GM23248 (cell line): ENCODE data around the gene SH3TC1. TPM values are rescaled to one million over a fixed set of nuclear protein-coding genes. Genes with fewer than 3 reads are reported as not detected.

Experiments used
- DNase-seq: peaks from one replicate; pipeline ENCODE4 v3.0.0-alpha.2; 2015
- H2AFZ ChIP-seq: fragments of 200-600 bp; sonication (generic); 2 replicates; pipeline ENCODE4 v1.6.1; 2016; ENCODE audit warnings: antibody characterized with exemption
- H3F3A ChIP-seq: fragments of 200-600 bp; sonication (generic); 2 replicates; pipeline ENCODE4 v1.6.1; 2016; ENCODE audit warnings: mild to moderate bottlenecking, antibody characterized with exemption, mixed run types; ENCODE audit not compliant: insufficient read depth
- H3K27ac ChIP-seq: fragments of 200-600 bp; sonication (generic); 2 replicates; pipeline ENCODE4 v1.5.1; 2016; ENCODE audit warnings: mild to moderate bottlenecking
- H3K27me3 ChIP-seq: fragments of 200-600 bp; sonication (generic); replicated peaks from 2 replicates; pipeline ENCODE4 v1.6.1; 2016; ENCODE audit warnings: mild to moderate bottlenecking; ENCODE audit not compliant: insufficient read depth
- H3K36me3 ChIP-seq: fragments of 200-600 bp; sonication (generic); 2 replicates; pipeline ENCODE4 v1.6.1; 2016; ENCODE audit warnings: low read depth, mild to moderate bottlenecking
- H3K4me1 ChIP-seq: fragments of 200-600 bp; sonication (generic); 2 replicates; pipeline ENCODE4 v1.6.1; 2016; ENCODE audit warnings: mild to moderate bottlenecking; ENCODE audit not compliant: insufficient read depth
- H3K4me2 ChIP-seq: fragments of 200-600 bp; sonication (generic); one replicate; pipeline ENCODE4 v1.6.1; 2016; ENCODE audit warnings: mild to moderate bottlenecking; ENCODE audit not compliant: unreplicated experiment
- H3K4me3 ChIP-seq: fragments of 200-600 bp; sonication (generic); 2 replicates; pipeline ENCODE4 v1.5.1; 2016; ENCODE audit warnings: mild to moderate bottlenecking
- H3K79me2 ChIP-seq: fragments of 200-600 bp; sonication (generic); 2 replicates; pipeline ENCODE4 v1.6.1; 2016; ENCODE audit warnings: mild to moderate bottlenecking; ENCODE audit not compliant: insufficient read depth
- H3K9ac ChIP-seq: fragments of 200-600 bp; sonication (generic); 2 replicates; pipeline ENCODE4 v1.6.1; 2016; ENCODE audit warnings: mild to moderate bottlenecking
- H3K9me2 ChIP-seq: fragments of 200-600 bp; sonication (generic); 2 replicates; pipeline ENCODE4 v1.6.1; 2016; ENCODE audit warnings: mixed run types, mild to moderate bottlenecking, moderate library complexity; ENCODE audit not compliant: insufficient read depth
- H3K9me3 ChIP-seq: fragments of 200-600 bp; sonication (generic); one replicate; pipeline ENCODE4 v1.6.1; 2017; ENCODE audit warnings: low read depth
- H4K20me1 ChIP-seq: fragments of 200-600 bp; sonication (generic); 2 replicates; pipeline ENCODE4 v1.6.0; 2016; ENCODE audit not compliant: insufficient read depth
- EZH2 ChIP-seq: fragments of 200-600 bp; sonication (generic); IDR thresholded peaks from 2 replicates; pipeline ENCODE4 v1.6.1; 2018; ENCODE audit warnings: antibody characterized with exemption, mild to moderate bottlenecking; ENCODE audit not compliant: insufficient read depth, poor library complexity, severe bottlenecking
- EZH2phosphoT487 ChIP-seq: fragments of 200-600 bp; sonication (generic); IDR thresholded peaks from 2 replicates; pipeline ENCODE4 v1.6.1; 2018; ENCODE audit warnings: antibody characterized with exemption, moderate library complexity, mild to moderate bottlenecking, low read depth; ENCODE audit not compliant: insufficient read depth
- WGBS, 2 experiments: methylation state at CpG; one replicate each; pipeline ENCODE4 v1.1.6; 2015 to 2017; ENCODE audit warnings: low lambda C conversion rate in 2 of 2, low coverage in 1 of 2; ENCODE audit errors: missing lambda C conversion rate in 2 of 2; 5-methylcytosine and 5-hydroxymethylcytosine counted together
- in situ Hi-C: fragments of 300-500 bp; cut with MboI; formaldehyde crosslinking; loops from 2 replicates; pipeline ENCODE4 v1.15.0; 2020
- polyA plus RNA-seq: library from polyadenylated mRNA; unstranded; fragments of >200 nt; fragmentation: Nextera tagmentation; extraction: Ambion mirVana; gene quantifications from 2 replicates; pipeline ENCODE4 v1.2.1, GENCODE V29; 2016
- total RNA-seq: library from RNA; depleted of rRNA; stranded (reverse); fragments of >200 nt; shearing (Covaris generic); gene quantifications from 2 replicates; pipeline ENCODE4 v1.2.3, GENCODE V29; 2014

SH3TC1 gene
- total and polyA plus RNA-seq, 2 experiments from 2014 or later: 2.3 to 6.5 TPM

- Histone ChIP-seq H3K4me2 (peak overlapping the region; percentile 53), H3K9ac (no peak overlapping the region), H3K27ac (no peak overlapping the region), H4K20me1 (no peaks in the 10 kb centered on the region), H3F3A (peaks cover 18% of the 10 kb centered on the region), H2AFZ (no peak overlapping the region), H3K36me3 (no peaks in the 10 kb centered on the region), H3K4me3 (no peak overlapping the region), H3K9me3 (no peaks in the 10 kb centered on the region), H3K27me3 (no peaks in the 10 kb centered on the region), H3K9me2 (no peaks in the 10 kb centered on the region), H3K4me1 (peaks cover 18% of the 10 kb centered on the region), H3K79me2 (no peaks in the 10 kb centered on the region)
- in situ Hi-C loops: no loop called here
- peak; percentile 22 for DNase-seq
- TF ChIP-seq EZH2: no peak
- no peak for TF ChIP-seq EZH2phosphoT487
- 30 to 32% methylated on average over 9 of the region's 9 CpGs for WGBS, 2 experiments
Measured at GRCh38 chr4:8185930-8186329, 13.2 kb upstream of the SH3TC1 start.

- Histone ChIP-seq H3K9me3 (no peaks in the 10 kb centered on the region), H3K9ac (no peak overlapping the region), H3K4me3 (no peak overlapping the region), H3K9me2 (no peaks in the 10 kb centered on the region), H3F3A (peaks cover 18% of the 10 kb centered on the region), H4K20me1 (no peaks in the 10 kb centered on the region), H3K27me3 (no peaks in the 10 kb centered on the region), H3K79me2 (no peaks in the 10 kb centered on the region), H3K4me2 (no peak overlapping the region), H3K27ac (no peak overlapping the region), H3K36me3 (no peaks in the 10 kb centered on the region), H2AFZ (no peak overlapping the region), H3K4me1 (peaks cover 15% of the 10 kb centered on the region)
- peak; percentile 68 for DNase-seq
- 63 to 68% methylated on average over 12 of the region's 12 CpGs for WGBS, 2 experiments
- in situ Hi-C loops: no loop called here
- no peak for TF ChIP-seq EZH2phosphoT487
- no peak for TF ChIP-seq EZH2
Measured at GRCh38 chr4:8188085-8188484, 11.0 kb upstream of the SH3TC1 start.

- H3K4me1 ChIP-seq: peaks cover 14% of the 10 kb centered on the region
- peaks cover 2% of the 10 kb centered on the region; the same call in 1 of the 2 replicates for H3K27me3 ChIP-seq
- H3K4me3 ChIP-seq: no peak overlapping the region
- no peaks in the 10 kb centered on the region for H3K9me3 ChIP-seq
- TF ChIP-seq EZH2phosphoT487: no peak
- no peak for TF ChIP-seq EZH2
- 37 to 41% methylated on average over 28 to 29 of the region's 29 CpGs for WGBS, 2 experiments
- H2AFZ ChIP-seq: no peak overlapping the region
- no peaks in the 10 kb centered on the region for H4K20me1 ChIP-seq
- H3K79me2 ChIP-seq: no peaks in the 10 kb centered on the region
- peaks cover 12% of the 10 kb centered on the region for H3F3A ChIP-seq
- no peak overlapping the region for H3K27ac ChIP-seq
- no peak overlapping the region for H3K9ac ChIP-seq
- no peaks in the 10 kb centered on the region for H3K36me3 ChIP-seq
- no peak overlapping the region for H3K4me2 ChIP-seq
- peak; percentile 43 for DNase-seq
- no peaks in the 10 kb centered on the region for H3K9me2 ChIP-seq
- in situ Hi-C loops: no loop called here
Measured at GRCh38 chr4:8188743-8189550, 10.1 kb upstream of the SH3TC1 start.

GRCh38 chr4:8189551-8190466 lies 9.3 kb upstream of the SH3TC1 start:
- H3K4me2 ChIP-seq: no peak overlapping the region
- no peaks in the 10 kb centered on the region for H3K9me3 ChIP-seq
- no peak overlapping the region for H3K4me3 ChIP-seq
- H3K4me1 ChIP-seq: peaks cover 9% of the 10 kb centered on the region
- H3K36me3 ChIP-seq: no peaks in the 10 kb centered on the region
- H3F3A ChIP-seq: peaks cover 4% of the 10 kb centered on the region
- H4K20me1 ChIP-seq: no peaks in the 10 kb centered on the region
- TF ChIP-seq EZH2 (no peak), EZH2phosphoT487 (no peak)
- DNase-seq: no peak
- no peaks in the 10 kb centered on the region for H3K9me2 ChIP-seq
- peaks cover 8% of the 10 kb centered on the region; the same call in 1 of the 2 replicates for H3K27me3 ChIP-seq
- in situ Hi-C loops: no loop called here
- H3K27ac ChIP-seq: no peak overlapping the region
- H2AFZ ChIP-seq: no peak overlapping the region
- no peak overlapping the region for H3K9ac ChIP-seq
- 91 to 95% methylated on average over 25 to 26 of the region's 26 CpGs for WGBS, 2 experiments
- H3K79me2 ChIP-seq: no peaks in the 10 kb centered on the region
